Kidney epithelial cell (primary cell): Measurements from ENCODE around the gene ARHGEF40. TPM values are rescaled to one million over a fixed set of nuclear protein-coding genes. Genes with fewer than 3 reads are reported as not detected.

Experiments used
- DNase-seq: peaks from one replicate; pipeline ENCODE4 v3.0.0-alpha.2; 2010; ENCODE audit warnings: low read depth
- H3K27me3 ChIP-seq: 2 replicates; pipeline ENCODE4 v1.6.0; 2011; ENCODE audit warnings: low read length; ENCODE audit not compliant: control insufficient read depth, insufficient read depth
- H3K36me3 ChIP-seq: 2 replicates; pipeline ENCODE4 v1.5.1; 2011; ENCODE audit warnings: low read length; ENCODE audit not compliant: control insufficient read depth, insufficient read depth
- H3K4me3 ChIP-seq: 2 replicates; pipeline ENCODE4 v1.5.1; 2011; ENCODE audit warnings: low read depth, mild to moderate bottlenecking, control low read depth, low read length
- CTCF ChIP-seq: IDR thresholded peaks from 2 replicates; pipeline ENCODE4 v1.5.1; 2011; ENCODE audit warnings: mild to moderate bottlenecking, moderate library complexity, low read length, control low read depth, inconsistent platforms; ENCODE audit not compliant: insufficient read depth, poor library complexity, severe bottlenecking
- total RNA-seq: library from RNA; depleted of rRNA; stranded (reverse); fragments of >200 nt; gene quantifications from 2 replicates; pipeline ENCODE4 v1.2.3, GENCODE V29; 2015

Gene ARHGEF40
- total RNA-seq, 1 donor from 2014 or later, result 59.7 TPM

- no peak for DNase-seq
- H3K36me3 ChIP-seq, result no peaks in the 10 kb centered on the region
- peak overlapping the region; percentile 42 for H3K4me3 ChIP-seq
- H3K27me3 ChIP-seq, result no peaks in the 10 kb centered on the region
- no peak for TF ChIP-seq CTCF
These were observed 27.6 kb downstream of the ARHGEF40 start for GRCh38 chr14:21097636-21098075.

- Histone ChIP-seq H3K27me3 (no peaks in the 10 kb centered on the region), H3K36me3 (no peaks in the 10 kb centered on the region), H3K4me3 (peak within 1 kb of the TSS; percentile 64)
- TF ChIP-seq CTCF, result no peak
- no peak for DNase-seq
These were observed 28.2 kb downstream of the ARHGEF40 start, which contains the start of gene ZNF219 for GRCh38 chr14:21098076-21098891. Gene ZNF219, minus strand, starts transcription at chr14:21098655. Its CDS starts 5,064 bp downstream, at chr14:21093591.

GRCh38 chr14:21098892-21099595 lies 28.9 kb downstream of the ARHGEF40 start:
- no peak for TF ChIP-seq CTCF
- DNase-seq, result no peak
- Histone ChIP-seq H3K27me3 (no peaks in the 10 kb centered on the region), H3K36me3 (no peaks in the 10 kb centered on the region), H3K4me3 (peak overlapping the region; percentile 64)

- Histone ChIP-seq H3K4me3 (no peak overlapping the region), H3K36me3 (no peaks in the 10 kb centered on the region), H3K27me3 (no peaks in the 10 kb centered on the region)
- TF ChIP-seq CTCF, result no peak
- DNase-seq, result no peak
These were observed 29.5 kb downstream of the ARHGEF40 start for GRCh38 chr14:21099596-21099985.

GRCh38 chr14:21100931-21101330 lies 30.8 kb downstream of the ARHGEF40 start, which contains the start of gene TMEM253:
Gene TMEM253, plus strand, starts transcription at chr14:21101066. Its CDS starts 278 bp downstream, at chr14:21101344.
- no peak for TF ChIP-seq CTCF
- H3K4me3 ChIP-seq, result no peak within 1 kb of the TSS
- no peaks in the 10 kb centered on the region for H3K27me3 ChIP-seq
- H3K36me3 ChIP-seq, result no peaks in the 10 kb centered on the region
- DNase-seq, result no peak
